Osteoblast (primary cell): ENCODE measurements around the gene LRP2. TPM values are rescaled to one million over a fixed set of nuclear protein-coding genes. Genes with fewer than 3 reads are reported as not detected.

Experiments used
- DNase-seq: peaks from one replicate; pipeline ENCODE4 v3.0.0; 2011; ENCODE audit warnings: low spot score, mixed read lengths; ENCODE audit not compliant: insufficient read length; ENCODE audit errors: missing footprints
- H2AFZ ChIP-seq: 2 replicates; pipeline ENCODE4 v1.6.0; 2011; ENCODE audit warnings: mild to moderate bottlenecking, low read length
- H3K27ac ChIP-seq: 2 replicates; pipeline ENCODE4 v1.5.1; 2011; ENCODE audit warnings: mild to moderate bottlenecking, low read depth, low read length, moderate library complexity
- H3K27me3 ChIP-seq: 2 replicates; pipeline ENCODE4 v1.6.0; 2012; ENCODE audit warnings: mild to moderate bottlenecking, control low read depth, inconsistent platforms, low read length, moderate library complexity; ENCODE audit not compliant: insufficient read depth
- H3K36me3 ChIP-seq: 2 replicates; pipeline ENCODE4 v1.5.1; 2011; ENCODE audit warnings: mild to moderate bottlenecking, low read length, control low read depth, moderate library complexity; ENCODE audit not compliant: insufficient read depth
- H3K4me1 ChIP-seq: 2 replicates; pipeline ENCODE4 v1.5.1; 2011; ENCODE audit warnings: mild to moderate bottlenecking, low read length, control low read depth, moderate library complexity; ENCODE audit not compliant: insufficient read depth
- H3K4me2 ChIP-seq: 2 replicates; pipeline ENCODE4 v1.6.0; 2011; ENCODE audit warnings: mild to moderate bottlenecking, low read length; ENCODE audit not compliant: insufficient read depth
- H3K4me3 ChIP-seq: fragments of 200-600 bp; sonication (generic); 3 replicates; pipeline ENCODE4 v1.5.1; 2012; ENCODE audit warnings: mild to moderate bottlenecking, low read length, inconsistent platforms; ENCODE audit not compliant: insufficient read depth
- H3K79me2 ChIP-seq: 2 replicates; pipeline ENCODE4 v1.6.0; 2012; ENCODE audit warnings: mild to moderate bottlenecking, low read length, control low read depth, inconsistent platforms; ENCODE audit not compliant: insufficient read depth
- H3K9me3 ChIP-seq: 2 replicates; pipeline ENCODE4 v1.5.1; 2011; ENCODE audit warnings: low read depth, low read length, control low read depth
- H4K20me1 ChIP-seq: 2 replicates; pipeline ENCODE4 v1.6.0; 2012; ENCODE audit warnings: mild to moderate bottlenecking, low read length, control low read depth; ENCODE audit not compliant: insufficient read depth
- CTCF ChIP-seq: IDR thresholded peaks from 2 replicates; pipeline ENCODE4 v1.5.1; 2011; ENCODE audit warnings: mild to moderate bottlenecking, low read depth, low read length, moderate library complexity; ENCODE audit errors: extremely low read depth
- total RNA-seq: library from RNA; depleted of rRNA; stranded (reverse); fragments of >200 nt; gene quantifications from 2 replicates; pipeline ENCODE4 v1.2.3, GENCODE V29; 2012

LRP2 gene
- total RNA-seq, 1 donor = not detected

- Histone ChIP-seq H3K4me1 (peaks cover 20% of the 10 kb centered on the region), H3K36me3 (no peaks in the 10 kb centered on the region), H3K27ac (no peak overlapping the region), H3K9me3 (no peaks in the 10 kb centered on the region), H4K20me1 (no peaks in the 10 kb centered on the region), H3K4me2 (no peak overlapping the region), H3K4me3 (no peak overlapping the region), H3K79me2 (no peaks in the 10 kb centered on the region), H3K27me3 (no peaks in the 10 kb centered on the region), H2AFZ (no peak overlapping the region)
- TF ChIP-seq CTCF = no peak
- DNase-seq = no peak
Observed at GRCh38 chr2:169089182-169089581, 273.2 kb downstream of the LRP2 start.

- H2AFZ ChIP-seq = no peak overlapping the region
- no peak for TF ChIP-seq CTCF
- no peak for DNase-seq
- H3K4me2 ChIP-seq = no peak overlapping the region
- H3K79me2 ChIP-seq = no peaks in the 10 kb centered on the region
- H3K4me3 ChIP-seq = no peak overlapping the region
- no peaks in the 10 kb centered on the region for H4K20me1 ChIP-seq
- H3K36me3 ChIP-seq = no peaks in the 10 kb centered on the region
- H3K9me3 ChIP-seq = no peaks in the 10 kb centered on the region
- peaks cover 19% of the 10 kb centered on the region for H3K4me1 ChIP-seq
- no peaks in the 10 kb centered on the region for H3K27me3 ChIP-seq
- no peak overlapping the region for H3K27ac ChIP-seq
Observed at GRCh38 chr2:169087757-169088379, 274.5 kb downstream of the LRP2 start.

GRCh38 chr2:169086893-169087467, 275.4 kb downstream of the LRP2 start:
- Histone ChIP-seq H3K79me2 (no peaks in the 10 kb centered on the region), H3K9me3 (no peaks in the 10 kb centered on the region), H3K4me2 (no peak overlapping the region), H2AFZ (no peak overlapping the region), H4K20me1 (no peaks in the 10 kb centered on the region), H3K36me3 (no peaks in the 10 kb centered on the region), H3K4me3 (no peak overlapping the region), H3K27ac (no peak overlapping the region), H3K4me1 (peaks cover 16% of the 10 kb centered on the region), H3K27me3 (no peaks in the 10 kb centered on the region)
- TF ChIP-seq CTCF = no peak
- DNase-seq = no peak

- DNase-seq = no peak
- Histone ChIP-seq H3K4me3 (no peak overlapping the region), H3K4me1 (peaks cover 28% of the 10 kb centered on the region), H3K79me2 (no peaks in the 10 kb centered on the region), H2AFZ (no peak overlapping the region), H3K4me2 (no peak overlapping the region), H4K20me1 (no peaks in the 10 kb centered on the region), H3K27ac (no peak overlapping the region), H3K9me3 (no peaks in the 10 kb centered on the region), H3K36me3 (no peaks in the 10 kb centered on the region), H3K27me3 (no peaks in the 10 kb centered on the region)
- TF ChIP-seq CTCF = no peak
Observed at GRCh38 chr2:169082995-169083394, 279.3 kb downstream of the LRP2 start.
